NCI-H2081 (cell line): Measurements from ENCODE around the gene UTP20.

Experiments used
- DNase-seq, 2 experiments: peaks; one replicate each; lab custom pipeline; 2025; lab: John Stamatoyannopoulos, UW

Gene UTP20

DNA sequence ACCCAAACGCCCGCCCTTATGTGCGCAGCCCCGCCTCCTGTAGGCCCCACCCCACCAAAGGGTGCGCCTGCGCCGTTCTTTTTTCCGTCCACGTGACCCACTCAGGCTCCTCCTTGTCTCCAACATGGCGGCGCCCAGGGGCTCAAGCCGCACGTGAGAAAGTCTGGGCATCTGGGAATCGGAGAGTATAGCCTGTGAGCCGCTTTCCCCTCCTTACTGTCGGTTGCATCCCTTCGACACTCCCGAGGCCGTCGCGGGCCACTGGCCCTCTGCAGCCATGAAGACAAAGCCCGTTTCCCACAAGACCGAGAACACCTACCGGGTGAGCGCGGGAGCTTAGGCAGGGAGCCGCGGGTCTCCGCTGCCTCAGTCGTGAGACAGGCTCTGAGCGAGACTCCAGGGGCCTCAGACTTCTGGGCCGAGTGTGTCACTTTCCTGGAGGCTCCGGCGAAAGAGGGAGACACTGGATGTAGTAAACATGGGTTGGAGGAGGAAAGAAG is at the start of gene UTP20:
UTP20 (plus strand) TSS at position 100 of the 500 bp plus-strand sequence; CDS start at position 278, 178 bp downstream.
- DNase-seq, result peak; percentile 90 to 94

DNA sequence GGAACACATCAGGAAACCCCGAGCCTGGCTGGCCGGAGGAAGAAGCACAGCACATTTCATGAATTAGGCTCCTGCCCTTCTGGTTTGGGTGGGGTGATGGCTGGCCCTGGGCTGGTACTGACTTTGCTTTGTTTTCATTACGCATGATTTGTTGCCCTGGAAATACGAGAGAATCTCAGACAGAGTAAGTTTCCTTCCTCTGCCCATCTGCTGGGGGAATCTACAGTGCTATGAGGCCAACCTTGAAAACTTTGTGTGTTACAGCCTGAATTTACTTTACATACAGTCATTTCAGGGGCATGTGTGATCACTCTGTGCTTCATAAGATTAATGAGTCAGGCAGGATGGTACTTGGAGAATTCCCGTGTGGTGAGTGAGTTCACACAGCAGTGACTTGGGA is 49.4 kb upstream of the UTP20 start:
- no peak for DNase-seq

DNA sequence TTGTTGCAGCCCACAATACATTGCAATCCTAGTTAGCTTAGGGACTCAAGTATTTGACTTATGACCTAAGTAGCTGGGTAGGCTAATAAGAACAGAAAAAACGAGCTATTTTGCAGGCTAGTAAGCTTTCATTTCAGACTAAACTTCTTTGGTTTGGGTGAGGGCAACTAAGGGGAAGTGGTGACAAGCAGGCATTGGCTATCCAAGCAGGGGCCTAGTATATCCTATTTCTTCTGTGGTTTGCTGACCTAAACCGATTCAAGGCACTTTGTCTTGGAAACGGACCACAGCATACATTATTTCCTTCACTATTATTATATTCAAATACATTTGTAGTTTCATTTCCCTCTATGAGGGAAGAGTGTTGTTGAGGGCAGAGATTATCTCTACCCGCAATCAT is 48.3 kb upstream of the UTP20 start:
- DNase-seq, result no peak

DNA sequence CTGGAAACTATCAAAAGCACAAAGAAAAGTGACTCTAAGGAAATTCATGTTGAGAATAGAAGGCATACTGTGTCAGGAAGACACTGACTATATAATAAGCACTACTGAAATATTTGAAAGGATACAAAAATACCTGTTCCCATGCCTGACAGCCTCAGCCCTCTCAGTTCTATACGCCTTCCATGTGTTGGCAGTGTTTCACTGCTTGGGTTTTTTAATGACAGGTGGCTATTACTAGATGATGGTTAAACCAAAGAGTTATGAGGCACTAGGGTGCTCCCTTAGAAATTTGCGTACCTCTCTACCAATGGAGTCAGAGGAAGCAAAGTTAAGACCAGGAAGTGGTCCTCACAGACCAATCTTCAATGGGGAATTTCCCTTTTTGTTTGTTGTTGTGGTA is 44.2 kb upstream of the UTP20 start:
- DNase-seq, result no peak

DNA sequence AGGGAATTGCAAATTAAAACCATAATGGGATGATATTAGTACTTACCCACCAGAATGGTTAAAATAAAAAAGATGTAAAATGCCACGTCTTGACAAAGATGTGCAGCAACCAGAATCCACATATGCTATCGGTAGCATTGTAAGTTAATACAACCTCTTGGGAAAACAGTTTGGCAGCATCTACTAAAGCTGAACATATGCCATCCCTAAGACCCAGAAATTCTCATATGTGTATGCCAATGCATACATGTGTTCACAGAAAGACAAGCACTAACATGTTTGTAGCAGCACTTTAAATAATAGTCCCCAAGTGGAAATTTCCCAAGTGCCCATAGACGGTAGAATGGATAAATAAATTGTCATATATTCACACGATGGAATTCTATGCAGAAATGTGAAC is 41.6 kb upstream of the UTP20 start:
- DNase-seq, result no peak

DNA sequence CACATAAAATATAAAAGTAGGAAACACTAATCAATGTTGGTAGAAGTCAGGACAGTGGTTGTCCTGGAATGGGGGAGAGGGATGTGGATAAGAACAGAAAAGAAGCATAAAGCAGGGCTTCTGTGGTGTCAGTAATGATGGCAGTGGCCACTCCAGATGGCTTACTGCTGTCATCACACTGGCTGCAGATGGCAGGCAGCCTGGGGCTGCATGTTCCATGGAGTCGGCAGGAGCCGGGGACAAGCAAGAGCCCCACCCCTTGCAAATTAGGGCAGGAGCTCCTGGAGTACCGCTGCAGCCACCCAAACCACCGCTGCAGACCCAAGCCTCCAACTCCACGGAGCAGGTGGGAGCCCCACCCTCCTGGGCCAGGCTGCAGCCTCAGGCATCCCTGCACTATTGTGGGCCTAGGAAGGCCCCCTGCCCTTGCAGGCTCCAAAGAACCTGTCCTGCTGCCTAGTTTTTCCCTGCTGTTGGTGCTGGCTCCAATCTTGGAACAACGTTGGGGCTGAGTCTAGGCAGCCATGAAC is 41.0 kb upstream of the UTP20 start:
- no peak for DNase-seq

DNA sequence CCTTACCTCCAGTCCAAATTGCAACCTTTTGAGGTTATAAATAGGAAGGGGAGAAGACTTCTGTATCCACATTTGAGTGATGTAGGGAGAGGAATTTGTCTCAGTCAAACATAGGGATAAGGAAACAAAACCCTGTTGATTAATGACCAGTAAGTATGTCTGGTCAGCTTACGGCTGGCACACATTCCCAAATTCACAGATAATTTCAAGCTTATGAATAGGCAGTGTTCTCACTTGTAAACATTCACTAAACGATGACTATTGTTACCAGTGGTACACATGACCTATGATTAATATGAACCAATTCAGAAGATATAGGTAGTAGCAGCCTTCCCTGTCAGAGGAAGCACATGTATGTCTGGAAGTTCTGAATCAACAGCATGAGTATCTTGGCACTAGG is 36.8 kb upstream of the UTP20 start:
- DNase-seq, result no peak

DNA sequence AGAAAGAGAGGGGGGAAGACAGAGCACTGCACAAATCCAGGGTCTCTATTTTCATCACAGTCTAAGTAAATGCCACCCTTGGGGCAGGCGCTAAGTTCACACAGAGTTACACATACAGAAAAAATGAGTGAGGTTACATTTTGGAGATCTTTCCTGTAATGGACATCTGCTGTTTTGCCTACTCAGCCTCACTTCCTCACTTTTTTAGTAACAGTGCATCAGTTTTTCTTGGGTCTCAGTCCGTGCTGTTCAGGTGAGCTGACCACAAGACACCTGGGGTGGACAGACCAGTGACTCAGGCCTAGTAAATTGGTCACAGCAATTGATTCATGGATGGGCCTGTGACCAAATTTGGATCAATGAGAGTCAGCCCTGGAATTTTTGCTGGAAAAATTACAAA is 36.3 kb upstream of the UTP20 start:
- DNase-seq, result no peak

DNA sequence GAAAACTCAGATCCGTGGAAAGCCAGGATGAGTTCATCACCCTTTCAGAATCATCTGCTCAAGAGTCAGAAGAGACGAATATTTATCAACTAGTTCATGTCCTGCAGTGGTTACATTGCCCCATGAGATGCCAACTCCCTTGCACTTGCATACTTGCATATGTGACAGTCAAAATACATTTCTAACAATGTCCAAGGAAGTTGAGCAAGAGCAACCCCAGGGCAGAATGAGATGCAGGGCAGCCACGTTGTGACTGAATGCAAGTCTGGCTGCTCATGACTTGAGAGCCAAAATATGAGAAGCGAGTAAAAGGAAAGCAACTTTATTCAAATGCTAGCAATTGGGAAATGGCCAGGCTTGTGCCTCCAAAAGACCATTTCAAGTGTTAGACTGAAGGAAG is 23.6 kb upstream of the UTP20 start:
- DNase-seq, result no peak

DNA sequence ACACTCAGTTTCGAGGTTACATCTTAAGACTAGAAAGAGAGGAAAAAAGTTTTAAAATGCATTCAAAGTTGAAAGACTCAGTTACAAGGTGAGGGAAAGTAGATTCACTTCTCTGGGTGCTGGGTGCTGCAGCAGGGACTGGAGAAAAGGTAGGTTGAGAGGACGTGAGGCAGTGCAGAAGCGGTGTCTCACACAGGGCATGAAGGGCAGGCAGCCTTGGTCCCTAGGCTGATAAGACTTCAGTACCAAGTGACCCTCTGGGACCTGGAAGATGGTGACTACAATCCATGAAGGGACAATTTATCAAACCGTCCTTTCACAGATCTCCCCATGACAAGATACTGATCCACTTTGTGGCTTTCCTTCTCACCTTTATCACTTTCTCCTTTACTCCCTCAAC is 22.5 kb upstream of the UTP20 start:
- DNase-seq, result no peak

DNA sequence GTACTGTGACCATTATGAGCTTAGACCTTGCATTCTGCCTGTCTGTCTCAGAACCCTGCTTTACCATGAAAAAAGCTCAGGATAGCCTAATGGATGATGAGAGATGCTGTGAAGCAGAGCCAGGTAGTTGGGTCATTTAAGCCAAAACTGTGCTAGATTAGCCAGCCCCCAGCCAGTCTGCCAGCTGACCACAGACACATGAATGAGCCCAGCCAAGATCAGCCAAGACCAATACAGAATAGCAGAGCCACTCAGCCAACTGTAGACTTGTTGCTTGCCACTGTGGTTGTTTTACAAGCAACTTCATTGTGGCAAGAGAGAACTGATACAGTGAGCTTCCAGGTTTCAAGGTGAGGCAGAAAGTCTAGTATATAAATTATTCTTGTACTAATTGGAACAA is 12.8 kb upstream of the UTP20 start:
- no peak for DNase-seq

DNA sequence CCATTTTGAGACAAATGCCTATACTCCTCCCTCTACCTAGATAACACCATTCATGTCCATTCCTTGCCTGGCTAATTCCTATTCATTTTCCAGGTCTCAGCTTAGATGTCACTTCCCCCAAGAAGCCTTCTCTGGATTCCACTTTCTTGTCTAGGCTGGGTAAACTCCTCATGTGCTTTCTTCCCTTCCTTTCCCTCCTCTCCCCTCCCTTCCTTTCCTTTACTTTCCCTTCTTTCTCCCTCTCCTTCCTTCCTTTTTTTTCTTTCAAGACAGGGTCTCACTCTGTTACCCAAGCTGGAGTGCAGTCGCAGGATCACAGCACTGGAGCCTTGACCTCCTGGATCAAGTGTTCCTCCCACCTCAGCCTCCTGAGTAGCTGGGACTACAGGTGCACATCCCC is 3.5 kb upstream of the UTP20 start:
- no peak for DNase-seq

DNA sequence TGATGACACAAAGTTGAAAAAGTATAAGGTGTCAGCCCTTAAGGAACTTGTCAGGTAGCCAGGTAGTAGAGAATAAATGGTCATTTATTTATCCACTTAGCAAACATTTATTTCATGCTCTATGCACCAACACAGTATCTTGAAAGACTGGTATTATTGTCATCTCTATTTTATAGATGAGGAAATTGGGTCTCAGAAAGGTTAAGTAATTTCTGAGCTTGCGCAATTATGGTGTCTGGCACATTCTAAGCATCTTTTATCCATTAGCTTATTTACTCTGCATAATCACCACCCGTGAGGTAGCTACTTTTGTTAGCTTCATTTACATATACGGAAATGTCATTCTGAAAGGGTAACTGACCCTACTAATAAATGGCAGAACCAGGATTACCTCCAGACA is 2.5 kb upstream of the UTP20 start:
- peak in 1 of 2 experiments; percentile 31 for DNase-seq

DNA sequence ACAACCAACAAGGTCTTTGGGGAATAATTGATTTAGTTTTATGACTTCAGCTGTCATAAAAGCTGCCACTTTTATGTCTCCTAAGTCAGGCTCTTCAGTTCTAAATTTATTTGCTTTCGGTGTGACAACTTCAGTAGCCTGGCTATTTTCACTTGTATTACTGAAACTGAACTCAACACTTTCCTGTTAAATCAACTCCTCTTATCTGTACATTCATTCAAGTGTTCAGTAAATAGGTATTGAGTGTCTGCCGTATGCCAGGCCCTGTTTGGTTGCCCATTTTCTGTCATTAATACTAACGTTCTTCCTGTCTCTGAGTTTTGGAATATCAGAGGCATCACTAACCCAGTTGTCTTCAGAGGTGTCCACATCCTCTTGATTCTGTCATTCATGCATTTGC is 7.5 kb downstream of the UTP20 start:
- DNase-seq, result no peak

DNA sequence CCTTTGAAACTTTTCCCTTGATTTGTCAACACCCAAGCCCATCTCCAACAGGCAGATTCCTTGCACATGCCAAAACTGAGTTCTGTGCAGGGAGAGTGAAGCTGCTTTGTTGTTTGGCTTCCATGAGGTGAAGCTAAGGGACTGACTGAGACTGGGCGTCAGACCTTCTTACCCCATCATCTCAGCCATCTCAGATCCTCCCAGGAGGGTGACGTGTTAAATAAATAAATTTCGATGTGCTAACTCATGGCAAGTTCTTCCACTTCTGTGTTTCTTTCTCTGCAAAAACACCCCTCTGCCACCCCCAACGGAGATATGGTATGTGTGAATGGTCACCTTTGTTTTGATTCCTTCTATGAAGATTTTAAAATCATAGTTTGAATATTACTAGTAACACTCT is 17.8 kb downstream of the UTP20 start:
- DNase-seq, result no peak

DNA sequence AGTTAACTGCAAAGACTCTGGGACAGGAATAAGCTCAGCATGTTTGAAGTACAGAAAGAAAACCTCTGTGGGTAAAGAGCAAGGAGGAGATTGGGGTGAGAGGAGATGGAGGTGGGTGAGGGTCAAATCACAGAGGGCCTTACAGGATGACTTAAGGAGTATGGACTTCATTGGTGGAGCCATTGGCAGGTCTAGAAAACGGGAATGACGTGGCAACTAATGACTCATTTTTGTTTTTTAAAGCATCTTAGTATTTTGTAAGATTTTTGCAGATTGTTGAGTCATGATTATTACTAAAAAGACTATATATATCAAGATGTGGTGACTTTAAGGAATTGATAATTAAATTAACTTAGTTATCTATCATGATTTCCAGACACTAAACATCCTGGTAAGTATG is 18.5 kb downstream of the UTP20 start:
- no peak for DNase-seq

DNA sequence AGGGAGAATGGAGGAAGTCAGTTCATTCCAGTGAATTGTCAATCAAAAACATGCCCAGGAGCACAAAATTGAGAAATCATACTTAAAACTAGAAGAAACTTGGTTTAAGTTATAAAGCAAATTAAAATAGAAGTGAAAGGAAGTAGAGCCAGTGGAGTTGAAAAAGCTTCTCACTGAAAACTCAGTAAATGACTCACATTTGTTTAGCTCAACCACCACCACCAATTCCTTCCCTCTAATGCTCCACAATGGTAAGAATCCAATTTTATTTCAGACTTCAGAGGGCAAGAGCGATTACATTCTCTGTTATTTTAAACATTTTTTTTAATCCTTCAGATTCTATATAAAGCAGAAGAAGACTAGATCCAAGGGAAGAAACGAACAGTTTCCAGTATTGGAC is 19.4 kb downstream of the UTP20 start:
- no peak for DNase-seq

DNA sequence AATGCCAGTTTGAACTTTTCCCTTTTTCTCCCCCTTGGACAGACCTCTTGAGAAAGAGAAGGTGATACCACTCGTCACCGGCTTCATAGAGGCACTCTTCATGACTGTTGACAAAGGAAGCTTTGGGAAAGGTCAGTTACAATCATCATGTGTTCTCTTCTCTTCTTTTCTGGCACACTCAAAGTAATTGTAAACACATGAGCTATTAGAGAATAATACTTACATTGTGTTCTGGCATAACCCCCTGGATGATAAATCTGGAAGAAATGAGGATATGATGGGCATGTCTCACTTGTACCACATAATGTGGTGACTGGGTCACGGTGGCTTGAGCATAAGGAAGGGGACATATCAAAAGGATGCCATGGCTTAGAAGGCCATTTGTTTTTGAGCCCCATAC is 20.0 kb downstream of the UTP20 start:
- no peak for DNase-seq

DNA sequence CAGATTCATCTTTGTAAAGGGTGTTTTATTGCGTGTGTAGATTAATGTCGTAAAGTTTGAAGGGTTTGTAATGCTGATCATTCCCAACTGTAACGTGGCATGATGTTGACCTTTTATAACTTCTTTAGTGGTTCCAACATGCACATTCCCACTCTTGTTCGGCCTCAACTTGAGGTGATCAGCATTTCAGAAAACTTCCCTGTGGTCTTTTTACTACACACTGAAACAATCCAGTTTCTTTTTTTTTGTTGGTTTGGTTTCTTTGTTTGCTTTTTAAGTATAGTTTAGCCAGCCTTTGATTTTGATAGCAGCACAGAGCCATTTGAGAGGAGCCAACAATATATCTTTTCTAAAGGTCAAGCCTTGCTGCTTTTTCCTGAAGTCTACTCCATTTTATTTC is 22.8 kb downstream of the UTP20 start:
- no peak for DNase-seq

DNA sequence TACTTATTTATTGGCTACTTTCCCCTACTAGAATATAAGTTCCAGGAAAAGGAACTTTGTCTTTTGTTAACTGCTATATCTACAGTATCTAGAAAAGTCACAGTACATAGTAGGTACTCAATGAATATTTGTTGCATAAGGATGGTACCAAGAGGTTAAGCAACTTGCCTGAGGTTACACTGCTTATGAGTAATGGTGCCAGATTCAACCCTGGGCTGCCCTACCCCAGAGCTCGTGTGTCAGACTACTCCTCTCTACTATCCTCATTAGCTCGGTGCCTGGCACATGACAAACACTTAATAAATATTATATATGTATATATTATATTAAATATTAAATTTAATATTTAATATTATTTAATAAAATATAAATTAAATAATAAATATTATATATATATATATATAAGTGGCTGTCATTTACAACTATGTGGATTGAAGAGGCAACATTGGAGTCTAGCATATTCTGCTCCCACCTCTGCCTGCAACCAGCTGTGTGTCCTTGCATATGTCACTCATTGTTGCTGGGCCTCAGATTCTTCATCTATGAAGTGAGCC is 25.4 kb downstream of the UTP20 start:
- DNase-seq, result no peak

DNA sequence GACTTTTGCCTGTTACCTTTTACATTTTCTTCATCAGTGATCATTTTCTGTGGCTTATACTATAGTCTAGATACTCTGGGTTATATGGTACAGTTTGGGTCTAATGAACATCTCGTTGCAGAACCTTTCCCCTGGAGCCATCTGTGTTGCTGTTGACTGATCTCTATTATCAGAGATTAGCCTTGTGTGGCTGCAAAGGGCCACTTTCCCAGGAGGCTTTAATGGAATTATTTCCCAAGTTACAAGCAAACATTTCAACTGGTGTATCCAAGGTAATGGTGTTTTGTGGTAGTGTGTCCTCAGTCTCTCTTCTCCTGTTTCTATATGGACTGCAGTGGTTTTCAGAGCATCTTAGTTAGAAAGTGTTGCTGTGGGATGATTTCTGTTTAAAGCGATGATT is 25.9 kb downstream of the UTP20 start:
- no peak for DNase-seq

DNA sequence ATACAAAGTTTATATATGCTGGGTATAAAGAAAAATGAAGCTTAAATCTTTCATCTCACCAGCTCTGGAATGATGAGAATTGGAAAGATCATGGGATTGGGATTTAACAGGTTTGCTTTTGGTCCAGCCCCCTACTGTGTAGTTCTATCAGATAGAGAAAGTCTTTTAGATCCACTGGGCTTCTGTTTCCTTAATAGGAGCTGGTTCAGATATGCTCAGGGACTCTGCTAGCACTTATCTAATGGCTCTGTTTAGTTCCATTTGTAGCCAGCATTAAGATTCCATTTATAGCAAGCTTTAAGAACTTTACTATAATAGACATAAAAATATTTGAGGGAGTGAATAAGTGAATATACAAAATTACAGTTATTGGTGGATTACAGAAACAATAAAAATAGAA is 42.6 kb downstream of the UTP20 start:
- no peak for DNase-seq

DNA sequence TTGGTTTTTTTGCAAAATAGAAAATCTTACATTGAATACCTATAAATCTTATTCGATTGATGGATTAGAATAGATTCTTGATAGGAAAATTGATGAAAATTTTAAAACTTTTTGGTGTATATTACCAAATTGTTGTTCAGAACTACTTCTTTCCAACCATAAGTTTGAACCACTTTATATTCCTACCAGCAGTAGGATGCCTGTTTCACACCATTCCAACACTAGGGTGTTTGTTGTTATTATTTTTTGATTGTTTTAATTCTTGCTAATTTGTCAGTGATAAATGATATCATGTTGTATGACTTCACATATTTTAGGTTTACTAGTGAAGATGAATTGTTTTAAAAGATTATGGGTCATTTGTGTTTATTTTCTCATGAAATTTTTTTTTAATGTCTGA is 43.4 kb downstream of the UTP20 start:
- DNase-seq, result no peak

DNA sequence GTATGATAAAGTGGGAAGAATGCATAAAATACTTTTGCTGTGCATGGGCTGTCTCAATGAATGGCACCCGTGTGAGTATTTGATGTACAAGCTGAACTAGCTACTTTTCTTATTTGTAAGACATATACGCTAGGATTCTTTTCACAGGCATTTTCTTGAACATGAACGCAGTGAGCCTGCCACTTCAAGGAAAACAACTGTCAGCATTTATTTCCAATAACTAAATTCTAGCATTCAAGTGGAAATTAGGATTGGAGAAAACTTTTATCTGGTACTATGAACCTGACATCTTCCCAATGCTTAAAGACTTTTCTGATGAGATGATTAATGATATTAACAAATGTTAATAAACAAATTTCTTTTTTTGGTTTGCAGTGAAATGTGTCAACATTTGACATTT is 45.7 kb downstream of the UTP20 start:
- no peak for DNase-seq

DNA sequence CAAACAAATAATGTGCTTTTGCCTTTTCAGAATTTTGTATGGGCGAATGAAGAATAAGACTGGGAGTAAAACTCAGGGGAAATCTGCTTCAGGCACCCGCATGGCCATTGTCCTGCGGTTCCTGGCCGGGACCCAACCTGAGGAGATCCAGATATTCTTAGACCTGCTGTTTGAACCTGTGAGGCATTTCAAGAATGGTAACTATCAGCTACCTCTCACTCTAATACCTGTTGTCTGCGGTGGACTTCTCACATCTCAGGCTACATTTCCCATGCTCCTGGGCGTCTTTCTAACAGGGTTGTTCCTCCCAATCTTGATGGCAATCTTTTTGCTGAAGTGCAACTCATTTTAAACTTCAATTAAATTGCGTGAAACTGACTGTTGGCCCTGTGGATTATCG is 47.1 kb downstream of the UTP20 start:
- no peak for DNase-seq
